SU-DHL-6 (cell line): Measurements from ENCODE around the gene NPW.

Experiments
- CTCF ChIP-seq: fragments of 200-600 bp; sonication (generic); IDR thresholded peaks from one replicate; pipeline ENCODE4 v1.5.1; 2017; ENCODE audit warnings: antibody characterized with exemption, mild to moderate bottlenecking, low read length, moderate library complexity; ENCODE audit not compliant: insufficient read depth, poor library complexity, severe bottlenecking
- EZH2phosphoT487 ChIP-seq: fragments of 200-600 bp; sonication (generic), shearing (Covaris generic); conservative IDR thresholded peaks from 2 replicates; pipeline ENCODE4 v1.6.1; 2018; ENCODE audit warnings: mild to moderate bottlenecking, antibody characterized with exemption, low read length, moderate library complexity, mixed read lengths

DNA sequence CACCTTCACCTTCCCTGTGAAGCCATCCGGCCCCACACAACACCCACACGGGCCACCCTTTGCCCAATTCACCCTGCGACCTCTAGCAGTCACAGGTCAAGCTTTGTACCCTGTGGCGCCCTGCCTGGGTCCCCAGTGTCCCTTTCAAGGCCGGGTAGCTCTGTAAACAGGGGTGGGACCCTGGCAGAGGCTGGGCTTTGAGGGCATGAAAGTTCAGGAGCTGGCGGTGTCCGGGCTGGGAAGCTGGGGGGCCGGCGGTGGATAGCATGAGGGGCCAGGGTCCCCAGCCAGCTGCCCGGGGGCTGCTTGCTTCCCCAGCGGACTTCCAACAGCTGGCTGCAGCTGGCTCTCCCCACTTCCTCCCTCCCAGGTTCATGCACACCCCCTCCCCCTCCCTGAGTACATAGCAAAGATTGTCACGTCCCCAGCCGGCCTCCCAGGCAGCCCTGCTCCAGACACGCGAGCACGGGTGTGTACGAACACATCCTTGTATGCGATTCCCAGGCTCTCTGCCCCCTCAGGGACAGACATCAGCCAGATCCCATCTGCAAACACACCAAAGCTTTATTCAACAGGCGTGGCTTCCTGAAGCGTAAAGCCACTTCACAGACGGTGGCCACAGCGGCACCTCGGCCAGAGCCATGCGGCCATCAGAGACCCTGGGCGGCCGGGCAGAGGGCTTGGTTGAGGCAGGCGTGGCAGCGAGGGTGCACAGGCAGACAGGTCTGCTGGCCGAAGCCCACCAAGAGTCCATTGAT is 19.9 kb downstream of the NPW start:
- TF ChIP-seq EZH2phosphoT487 (no peak), CTCF (no peak)
